A549 treated with CpdA at 1 μM for 4 hours (cell line): ENCODE measurements around the gene AQP11. TPM values are rescaled to one million over a fixed set of nuclear protein-coding genes. Genes with fewer than 3 reads are reported as not detected.

ENCODE experiments used
- total RNA-seq: library from RNA; stranded (reverse); fragments of 200-300 nt; extraction: Qiagen RNA extraction; gene quantifications from 5 replicates; pipeline ENCODE4 v1.2.3, GENCODE V29; 2022; ENCODE audit warnings: low read depth

AQP11 gene, protein sequence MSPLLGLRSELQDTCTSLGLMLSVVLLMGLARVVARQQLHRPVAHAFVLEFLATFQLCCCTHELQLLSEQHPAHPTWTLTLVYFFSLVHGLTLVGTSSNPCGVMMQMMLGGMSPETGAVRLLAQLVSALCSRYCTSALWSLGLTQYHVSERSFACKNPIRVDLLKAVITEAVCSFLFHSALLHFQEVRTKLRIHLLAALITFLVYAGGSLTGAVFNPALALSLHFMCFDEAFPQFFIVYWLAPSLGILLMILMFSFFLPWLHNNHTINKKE
- total RNA-seq, result 1.7 to 2.9 TPM (median 2.3 TPM) in 5 replicates

DNA sequence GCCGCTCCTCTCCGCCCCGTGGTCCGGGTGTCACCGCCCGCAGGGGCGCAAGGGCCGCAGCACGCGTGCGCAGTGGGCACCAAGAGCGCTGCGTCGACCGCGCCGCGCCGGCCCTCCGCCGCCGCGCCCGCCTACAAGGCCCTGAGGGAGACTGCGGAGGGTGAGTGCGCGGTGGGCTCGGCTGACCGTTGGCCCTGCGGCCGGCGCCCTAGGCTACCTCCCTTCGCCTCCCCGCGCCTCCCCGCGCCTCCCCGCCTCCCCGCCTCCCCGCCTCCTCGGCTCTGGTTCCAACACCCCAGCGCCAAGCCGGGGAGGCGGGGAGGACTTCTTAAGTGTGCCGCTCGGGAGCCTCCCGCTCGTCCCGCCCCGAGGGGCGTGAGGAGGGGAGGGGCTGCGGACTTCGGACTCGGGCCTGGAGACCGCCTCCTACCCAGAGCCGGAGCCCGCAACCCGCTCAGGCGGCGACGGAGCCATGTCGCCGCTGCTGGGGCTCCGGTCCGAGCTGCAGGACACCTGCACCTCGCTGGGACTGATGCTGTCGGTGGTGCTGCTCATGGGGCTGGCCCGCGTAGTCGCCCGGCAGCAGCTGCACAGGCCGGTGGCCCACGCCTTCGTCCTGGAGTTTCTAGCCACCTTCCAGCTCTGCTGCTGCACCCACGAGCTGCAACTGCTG is at the start of gene AQP11:
AQP11 (plus strand) TSS at position 433 of the 673 bp plus-strand sequence; CDS start at position 473, 40 bp downstream.

DNA sequence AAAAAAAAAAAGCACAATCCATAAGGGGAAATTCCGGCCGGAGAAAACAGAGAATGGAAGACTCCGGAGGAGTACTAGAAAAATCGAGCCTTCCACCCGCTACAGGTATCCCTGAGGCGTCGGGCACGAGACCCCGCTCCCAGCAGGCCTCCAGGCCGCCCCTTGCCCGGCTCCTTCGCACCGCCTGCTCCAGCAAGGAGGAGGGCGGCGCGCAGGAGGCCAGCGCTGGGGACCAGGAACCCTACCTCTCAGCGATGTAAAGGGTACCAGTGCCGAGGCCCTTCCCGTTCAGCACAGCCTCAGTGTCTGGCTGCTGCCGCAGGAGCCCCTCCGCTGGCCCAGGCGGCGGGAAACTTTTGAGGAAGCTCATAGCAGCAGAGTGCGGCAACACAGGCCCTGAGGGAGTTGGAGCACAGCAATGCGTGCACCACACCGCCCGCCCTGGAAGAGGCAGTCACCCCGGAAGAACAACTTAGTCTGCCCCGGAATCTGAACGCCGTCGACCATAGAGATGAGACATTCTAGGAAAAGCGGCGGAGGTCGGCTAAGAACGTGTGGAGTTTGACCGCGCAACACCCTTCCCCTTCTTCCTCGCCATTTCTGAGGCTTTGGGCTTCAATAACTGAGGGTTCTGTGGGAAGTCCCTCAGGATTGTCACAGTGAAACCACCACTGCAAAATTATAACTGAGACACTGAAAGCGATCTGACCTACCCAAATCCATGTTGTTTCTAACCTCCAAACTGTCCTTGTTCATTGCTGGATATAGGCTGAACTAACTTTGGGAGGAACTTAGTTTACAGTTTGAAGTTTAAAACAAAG is 47.8 kb downstream of the AQP11 start, which contains the start of gene CLNS1A:
CLNS1A (minus strand) TSS at position 450 of the 821 bp plus-strand sequence; CDS start at position 370, 80 bp downstream.

Other genes starting within 250 kb of the AQP11 start
- gene PAK1, start 115.9 kb upstream of the AQP11 start, total RNA-seq, result 23.1 to 27.0 TPM (median 24.7 TPM) in 5 replicates
- gene CLNS1A, start 47.8 kb downstream of the AQP11 start, total RNA-seq, result 160 to 188 TPM (median 165 TPM) in 5 replicates
- 11.9 to 23.3 TPM (median 17.2 TPM) in 5 replicates for gene RSF1, start 230.8 kb downstream of the AQP11 start, total RNA-seq
- gene AAMDC, start 231.2 kb downstream of the AQP11 start, total RNA-seq, result 25.9 to 32.0 TPM (median 28.9 TPM) in 5 replicates